HepG2 (cell line): ENCODE data around the gene FHL1. TPM values are rescaled to one million over a fixed set of nuclear protein-coding genes. Genes with fewer than 3 reads are reported as not detected.
A peak's percentile ranks its signal among the peaks of the same experiment; 100 is the strongest.

Source experiments
- ATAC-seq: fragments of 200-7000 bp; cut with Tn5 transposase; 3 replicates; pipeline ENCODE4 v1.9.1; 2020; ENCODE audit warnings: mild to moderate bottlenecking, moderate library complexity
- BruUV-seq: library from RNA; stranded (reverse); fragments of 400-500 nt; replicated peaks from 2 replicates; lab custom pipeline; 2021; lab: Mats Ljungman, UMichigan
- CTCF ChIA-PET: fragments of 300-600 bp; formaldehyde crosslinking; extraction: SDS; loops from one replicate; lab custom pipeline; 2021; ENCODE audit warnings: low total read pairs, inconsistent platforms, low intra/inter-chr PET ratio; lab: Yijun Ruan, JAX
- POLR2A ChIA-PET: fragments of 350-600 bp; sonication (Branson Sonifier 250); formaldehyde crosslinking; loops from one replicate; lab custom pipeline; 2020; ENCODE audit warnings: antibody characterized with exemption, inconsistent platforms; lab: Yijun Ruan, JAX
- DNase-seq: peaks from one replicate; pipeline ENCODE4 v3.0.0-alpha.2; 2015; ENCODE audit warnings: low spot score
- FAIRE-seq: peaks from 3 replicates; lab custom pipeline; 2011; peaks lifted over from hg19 to GRCh38; lab: Jason Lieb, UNC
- H2AFZ ChIP-seq: one replicate; pipeline ENCODE4 v1.6.1; 2011; ENCODE audit warnings: low read length, inconsistent platforms
- H3K27ac ChIP-seq: fragments of 300-600 bp; 3 replicates; pipeline ENCODE4 v1.8.0; 2011; ENCODE audit warnings: mixed run types, mild to moderate bottlenecking, mixed read lengths, low read length, inconsistent platforms; ENCODE audit not compliant: insufficient read depth; ENCODE audit errors: extremely low read length
- H3K27me3 ChIP-seq, 2 experiments: fragments of 200-600 bp in 1 of 2; 2 replicates in 1 of 2; 3 replicates in 1 of 2; pipeline versions ENCODE4 v1.6.0 to v1.8.0; 2011; ENCODE audit warnings: low read length in 2 of 2, mild to moderate bottlenecking in 2 of 2, moderate library complexity in 2 of 2, inconsistent platforms in 1 of 2; ENCODE audit not compliant: insufficient read depth in 2 of 2, control insufficient read depth in 1 of 2
- H3K36me3 ChIP-seq, 2 experiments: fragments of 200-600 bp in 1 of 2; replicated peaks in 1 of 2; 2 replicates in 1 of 2; 3 replicates in 1 of 2; pipeline versions ENCODE4 v1.5.1 to v1.8.0; 2011; ENCODE audit warnings: low read length in 2 of 2, inconsistent platforms in 1 of 2; ENCODE audit not compliant: insufficient read depth in 2 of 2, control insufficient read depth in 1 of 2
- H3K4me1 ChIP-seq: 2 replicates; pipeline ENCODE4 v1.5.1; 2012; ENCODE audit warnings: low read length, inconsistent platforms; ENCODE audit not compliant: insufficient read depth
- H3K4me2 ChIP-seq: 2 replicates; pipeline ENCODE4 v1.6.0; 2011; ENCODE audit warnings: low read depth, low read length, inconsistent platforms
- H3K4me3 ChIP-seq, 3 experiments: fragments of 200-600 bp in 1 of 3; sonication (generic), shearing (Covaris generic) in 1 of 3; replicated peaks in 1 of 3; 2 replicates each; pipeline ENCODE4 v1.5.1; 2011 to 2016; ENCODE audit warnings: low read length in 3 of 3, inconsistent platforms in 2 of 3, low read depth in 2 of 3, mild to moderate bottlenecking in 2 of 3, control low read depth in 1 of 3, mixed read lengths in 1 of 3; ENCODE audit not compliant: insufficient read depth in 1 of 3
- H3K79me2 ChIP-seq: one replicate; pipeline ENCODE4 v1.6.1; 2011; ENCODE audit warnings: low read length, inconsistent platforms; ENCODE audit not compliant: insufficient read depth
- H3K9ac ChIP-seq: 2 replicates; pipeline ENCODE4 v1.6.0; 2011; ENCODE audit warnings: mild to moderate bottlenecking, low read depth, low read length, inconsistent platforms; ENCODE audit not compliant: insufficient read depth
- H3K9me3 ChIP-seq: 2 replicates; pipeline ENCODE4 v1.5.1; 2012; ENCODE audit warnings: mild to moderate bottlenecking, low read length
- H4K20me1 ChIP-seq: 2 replicates; pipeline ENCODE4 v1.6.0; 2011; ENCODE audit warnings: inconsistent platforms, mild to moderate bottlenecking, low read length, moderate library complexity; ENCODE audit not compliant: insufficient read depth
- CTCF ChIP-seq: sonication (generic); formaldehyde crosslinking; IDR thresholded peaks from 2 replicates; pipeline ENCODE4 v1.5.0; 2020; ENCODE audit warnings: mild to moderate bottlenecking, missing genetic modification reagents, moderate library complexity
- ISX ChIP-seq: sonication (generic); formaldehyde crosslinking; conservative IDR thresholded peaks from 2 replicates; pipeline ENCODE4 v1.5.0; 2020; ENCODE audit warnings: missing genetic modification reagents
- MXD4 ChIP-seq: IDR thresholded peaks from 2 replicates; pipeline ENCODE4 v1.6.1; 2016; ENCODE audit warnings: mild to moderate bottlenecking, missing biosample characterization, missing genetic modification reagents
- NCOA5 ChIP-seq: sonication (generic); formaldehyde crosslinking; IDR thresholded peaks from 2 replicates; pipeline ENCODE4 v1.4.0; 2020; ENCODE audit warnings: missing genetic modification reagents
- REL ChIP-seq: sonication (generic); formaldehyde crosslinking; conservative IDR thresholded peaks from 2 replicates; pipeline ENCODE4 v1.8.0; 2022; ENCODE audit warnings: mild to moderate bottlenecking, missing genetic modification reagents, moderate library complexity
- RXRB ChIP-seq: IDR thresholded peaks from 2 replicates; pipeline ENCODE4 v1.6.1; 2016; ENCODE audit warnings: borderline replicate concordance, missing genetic modification reagents, missing compliant biosample characterization
- SMC3 ChIP-seq: IDR thresholded peaks from 2 replicates; pipeline ENCODE4 v1.6.1; 2011; ENCODE audit warnings: low read length, improper control_type of control experiment
- SSRP1 ChIP-seq: IDR thresholded peaks from 2 replicates; pipeline ENCODE4 v1.6.1; 2016; ENCODE audit warnings: control low read depth
- STAG1 ChIP-seq: sonication (generic); formaldehyde crosslinking; IDR thresholded peaks from 2 replicates; pipeline ENCODE4 v1.4.0; 2020; ENCODE audit warnings: missing genetic modification reagents
- ZBTB33 ChIP-seq: sonication (generic); formaldehyde crosslinking; IDR thresholded peaks from 2 replicates; pipeline ENCODE4 v1.4.0; 2020; ENCODE audit warnings: missing genetic modification reagents
- ZNF251 ChIP-seq: sonication (generic); formaldehyde crosslinking; IDR thresholded peaks from 2 replicates; pipeline ENCODE4 v1.9.0; 2021; ENCODE audit warnings: mild to moderate bottlenecking, missing genetic modification reagents
- ZNF275 ChIP-seq: sonication (generic); formaldehyde crosslinking; IDR thresholded peaks from 2 replicates; pipeline ENCODE4 v1.8.0; 2022; ENCODE audit warnings: missing genetic modification reagents, mild to moderate bottlenecking, inconsistent platforms, borderline replicate concordance
- ZNF513 ChIP-seq: sonication (generic); formaldehyde crosslinking; conservative IDR thresholded peaks from 2 replicates; pipeline ENCODE4 v1.5.0; 2020; ENCODE audit warnings: missing genetic modification reagents
- ZNF740 ChIP-seq: sonication (generic); formaldehyde crosslinking; IDR thresholded peaks from 2 replicates; pipeline ENCODE4 v1.4.0; 2020; ENCODE audit warnings: missing genetic modification reagents
- WGBS: methylation state at CpG from one replicate; pipeline ENCODE4 v1.1.6; 2017; ENCODE audit warnings: low lambda C conversion rate; 5-methylcytosine and 5-hydroxymethylcytosine counted together
- in situ Hi-C: cut with HindIII; loops from 2 replicates; pipeline ENCODE4 v1.10.0; 2017; ENCODE audit warnings: low pct_unique_long_range_greater_than_20kb; ENCODE audit not compliant: extremely low pct_ligation_motif_present
- intact Hi-C: fragments of 100-400 bp; cut with micrococcal nuclease; formaldehyde crosslinking; loops from one replicate; pipeline ENCODE4 v1.10.0; 2022; ENCODE audit not compliant: unreplicated experiment
- polyA plus RNA-seq, 8 experiments: library from polyadenylated mRNA; depleted of rRNA in 3 of 8; stranded (reverse) in 7 of 8; unstranded in 1 of 8; fragments of >200 nt; fragmentation: Illumina TruSeq in 4 of 8; extraction: Trizol in 4 of 8; gene quantifications; 2 replicates each; pipeline versions ENCODE4 v1.2.1 to v1.2.3, GENCODE V29; 2011 to 2016; ENCODE audit warnings: low read depth in 4 of 8, missing spikeins in 1 of 8, mixed read lengths in 1 of 8; ENCODE audit not compliant: insufficient read depth in 1 of 8
- total RNA-seq, 5 experiments: library from RNA; depleted of rRNA; stranded (reverse); fragments of >200 nt; fragmentation: Illumina TruSeq; extraction: Trizol; gene quantifications; 2 replicates each; pipeline ENCODE4 v1.2.3, GENCODE V29; 2016; ENCODE audit warnings: low read depth in 1 of 5

The FHL1 gene
- total and polyA plus RNA-seq, 2 of the 13 experiments (the other 11 are each of a cell fraction or from before 2014, with no cell fraction given) = 0.33 TPM; not detected in 1

GRCh38 chrX:136207546-136207945, 60.2 kb downstream of the FHL1 start (continued):
- TF ChIP-seq ZNF275 (CRISPR knock-in tag) (no peak), ISX (CRISPR knock-in tag) (no peak)

GRCh38 chrX:136209016-136209738, 61.8 kb downstream of the FHL1 start:
- H3K79me2 ChIP-seq = no peaks in the 10 kb centered on the region
- DNase-seq (no peak), FAIRE-seq (no peak), ATAC-seq (peak; percentile 80)
- WGBS = 27% methylated on average over 13 of the region's 28 CpGs
- H3K4me2 ChIP-seq = no peak overlapping the region
- in situ Hi-C loops = no loop called here
- no peak overlapping the region for H3K4me3 ChIP-seq
- H3K4me1 ChIP-seq = no peaks in the 10 kb centered on the region
- BruUV-seq = no TSS peak
- H3K9me3 ChIP-seq = no peaks in the 10 kb centered on the region
- POLR2A ChIA-PET = no interaction called here
- H4K20me1 ChIP-seq = no peaks in the 10 kb centered on the region
- CTCF ChIA-PET = interaction anchor here (1.9 kb wide), 1 partner anchor 180 kb away, joined by 12 read pairs; no protein-coding TSS in a partner anchor
- no peak overlapping the region for H3K9ac ChIP-seq
- intact Hi-C loops = loop anchor here (5.0 kb wide), 1 partner anchor 182 kb away; no protein-coding TSS in a partner anchor
- no peak overlapping the region for H3K27ac ChIP-seq
- no peaks in the 10 kb centered on the region; a peak in 2 of 5 replicates for H3K27me3 ChIP-seq
- no peaks in the 10 kb centered on the region for H3K36me3 ChIP-seq
- H2AFZ ChIP-seq = no peak overlapping the region
- TF ChIP-seq ZNF513 (CRISPR knock-in tag) (no peak), REL (CRISPR knock-in tag) (no peak), ZNF740 (CRISPR knock-in tag) (no peak), SMC3 (peak; percentile 29; the same call in 1 of the 2 replicates), RXRB (CRISPR knock-in tag) (no peak), CTCF (CRISPR knock-in tag) (peak; percentile 47), MXD4 (CRISPR knock-in tag) (no peak), SSRP1 (no peak), ZNF251 (CRISPR knock-in tag) (no peak), ZBTB33 (CRISPR knock-in tag) (no peak), STAG1 (CRISPR knock-in tag) (0 out of 2 replicates have a peak, but pooled peaks have one; percentile 22), NCOA5 (no peak)
